KMS-11 (cell line): ENCODE data around the gene EPS8L1.

Experiments used
- H2AFZ ChIP-seq: fragments of 200-600 bp; sonication (generic); 2 replicates; pipeline ENCODE4 v1.6.1; 2016; ENCODE audit warnings: antibody characterized with exemption, mixed run types, low read depth
- H3K27ac ChIP-seq: fragments of 200-600 bp; sonication (generic); 2 replicates; pipeline ENCODE4 v1.6.1; 2016; ENCODE audit warnings: mild to moderate bottlenecking, mixed run types
- H3K27me3 ChIP-seq: fragments of 200-600 bp; sonication (generic); 2 replicates; pipeline ENCODE4 v1.6.1; 2017; ENCODE audit warnings: mild to moderate bottlenecking, low read depth, mixed run types, moderate library complexity; ENCODE audit not compliant: insufficient read depth
- H3K36me3 ChIP-seq: fragments of 200-600 bp; sonication (generic); 2 replicates; pipeline ENCODE4 v1.6.1; 2017; ENCODE audit warnings: mild to moderate bottlenecking, mixed run types; ENCODE audit not compliant: insufficient read depth
- H3K4me1 ChIP-seq: fragments of 200-600 bp; sonication (generic); 2 replicates; pipeline ENCODE4 v1.6.1; 2016; ENCODE audit warnings: mild to moderate bottlenecking, low read depth, mixed run types; ENCODE audit not compliant: poor library complexity, severe bottlenecking
- H3K4me2 ChIP-seq: fragments of 200-600 bp; sonication (generic); 2 replicates; pipeline ENCODE4 v1.7.0; 2016; ENCODE audit warnings: mild to moderate bottlenecking, mixed run types
- H3K4me3 ChIP-seq: fragments of 200-600 bp; sonication (generic); IDR thresholded peaks from 2 replicates; pipeline ENCODE4 v1.6.1; 2017; ENCODE audit warnings: low read depth, low read length, mixed read lengths; ENCODE audit not compliant: insufficient read depth
- H3K79me2 ChIP-seq: fragments of 200-600 bp; sonication (generic); 2 replicates; pipeline ENCODE4 v1.6.1; 2016; ENCODE audit warnings: low read depth, mixed run types; ENCODE audit not compliant: insufficient read depth
- H3K9ac ChIP-seq: fragments of 200-600 bp; sonication (generic); 2 replicates; pipeline ENCODE4 v1.6.1; 2016; ENCODE audit warnings: mild to moderate bottlenecking, mixed run types
- H4K20me1 ChIP-seq: fragments of 200-600 bp; sonication (generic); 2 replicates; pipeline ENCODE4 v1.6.1; 2016; ENCODE audit warnings: mild to moderate bottlenecking, mixed run types; ENCODE audit not compliant: insufficient read depth
- CTCF ChIP-seq: fragments of 200-600 bp; sonication (generic); conservative IDR thresholded peaks from 2 replicates; pipeline ENCODE4 v1.6.1; 2017; ENCODE audit warnings: low read depth, mild to moderate bottlenecking, antibody characterized with exemption, low read length, moderate library complexity, mixed read lengths

The EPS8L1 gene

GRCh38 chr19:55077106-55077505 lies 1.4 kb downstream of the EPS8L1 start:
- H3K4me3 ChIP-seq, result no peak overlapping the region
- no peak for TF ChIP-seq CTCF
- H3K27ac ChIP-seq, result no peak overlapping the region
- H3K36me3 ChIP-seq, result no peaks in the 10 kb centered on the region
- H2AFZ ChIP-seq, result no peak overlapping the region
- H3K9ac ChIP-seq, result no peak overlapping the region
- H4K20me1 ChIP-seq, result no peaks in the 10 kb centered on the region
- H3K27me3 ChIP-seq, result peaks cover 7% of the 10 kb centered on the region; the same call in 1 of the 2 replicates
- H3K4me2 ChIP-seq, result no peak overlapping the region
- H3K4me1 ChIP-seq, result no peaks in the 10 kb centered on the region
- H3K79me2 ChIP-seq, result no peaks in the 10 kb centered on the region

GRCh38 chr19:55078996-55079395 lies 3.3 kb downstream of the EPS8L1 start:
- H4K20me1 ChIP-seq, result no peaks in the 10 kb centered on the region
- H3K4me1 ChIP-seq, result no peaks in the 10 kb centered on the region
- no peaks in the 10 kb centered on the region for H3K79me2 ChIP-seq
- no peak overlapping the region for H3K4me3 ChIP-seq
- TF ChIP-seq CTCF, result no peak
- no peak overlapping the region for H3K27ac ChIP-seq
- H3K27me3 ChIP-seq, result peaks cover 7% of the 10 kb centered on the region; the same call in 1 of the 2 replicates
- no peaks in the 10 kb centered on the region for H3K36me3 ChIP-seq
- H3K4me2 ChIP-seq, result no peak overlapping the region
- no peak overlapping the region for H2AFZ ChIP-seq
- H3K9ac ChIP-seq, result no peak overlapping the region

- TF ChIP-seq CTCF, result no peak
- Histone ChIP-seq H3K36me3 (no peaks in the 10 kb centered on the region), H4K20me1 (no peaks in the 10 kb centered on the region), H3K27ac (no peak overlapping the region), H2AFZ (peak overlapping the region; percentile 44), H3K79me2 (no peaks in the 10 kb centered on the region), H3K4me3 (no peak overlapping the region), H3K27me3 (peaks cover 7% of the 10 kb centered on the region; the same call in 1 of the 2 replicates), H3K4me2 (peak overlapping the region; percentile 16; the same call in 1 of the 2 replicates), H3K4me1 (no peaks in the 10 kb centered on the region), H3K9ac (peak overlapping the region; percentile 62; the same call in 1 of the 2 replicates)
Measured at GRCh38 chr19:55079400-55080038, 3.9 kb downstream of the EPS8L1 start.

GRCh38 chr19:55080121-55080967 lies 4.7 kb downstream of the EPS8L1 start:
- Histone ChIP-seq H3K4me1 (no peaks in the 10 kb centered on the region), H3K27ac (peak overlapping the region; percentile 72), H3K27me3 (peaks cover 4% of the 10 kb centered on the region; the same call in 1 of the 2 replicates), H3K9ac (peak overlapping the region; percentile 62), H2AFZ (peak overlapping the region; percentile 44), H4K20me1 (no peaks in the 10 kb centered on the region), H3K36me3 (no peaks in the 10 kb centered on the region), H3K79me2 (no peaks in the 10 kb centered on the region), H3K4me3 (no peak overlapping the region), H3K4me2 (peak overlapping the region; percentile 81)
- no peak for TF ChIP-seq CTCF
